ENCODE data around the gene PDSS2. TPM values are rescaled to one million over a fixed set of nuclear protein-coding genes. Genes with fewer than 3 reads are reported as not detected.

PDSS2 gene
- total and polyA plus RNA-seq, 2 of the 8 experiments (the other 6 are each of a cell fraction or from before 2014, with no cell fraction given), result 10.7 to 16.1 TPM

GRCh38 chr6:107405002-107405401 lies 54.4 kb downstream of the PDSS2 start (continued):
- TF ChIP-seq RXRA (IDR thresholded peaks at IDR 0.05; ENCODE audit: insufficient read depth, low read depth, low read length) (no peak), EGR1 (IDR thresholded peaks at IDR 0.05; ENCODE audit: borderline replicate concordance, low read depth, low read length) (no peak)
